CD4-positive, alpha-beta T cell treated with Interleukin-17A for 4 hours (primary cell): ENCODE measurements around the gene ARL16.

Experiments used
- DNase-seq: peaks from one replicate; pipeline ENCODE4 v3.0.0-alpha.2; 2020; ENCODE audit warnings: mixed read lengths

Gene ARL16

DNA sequence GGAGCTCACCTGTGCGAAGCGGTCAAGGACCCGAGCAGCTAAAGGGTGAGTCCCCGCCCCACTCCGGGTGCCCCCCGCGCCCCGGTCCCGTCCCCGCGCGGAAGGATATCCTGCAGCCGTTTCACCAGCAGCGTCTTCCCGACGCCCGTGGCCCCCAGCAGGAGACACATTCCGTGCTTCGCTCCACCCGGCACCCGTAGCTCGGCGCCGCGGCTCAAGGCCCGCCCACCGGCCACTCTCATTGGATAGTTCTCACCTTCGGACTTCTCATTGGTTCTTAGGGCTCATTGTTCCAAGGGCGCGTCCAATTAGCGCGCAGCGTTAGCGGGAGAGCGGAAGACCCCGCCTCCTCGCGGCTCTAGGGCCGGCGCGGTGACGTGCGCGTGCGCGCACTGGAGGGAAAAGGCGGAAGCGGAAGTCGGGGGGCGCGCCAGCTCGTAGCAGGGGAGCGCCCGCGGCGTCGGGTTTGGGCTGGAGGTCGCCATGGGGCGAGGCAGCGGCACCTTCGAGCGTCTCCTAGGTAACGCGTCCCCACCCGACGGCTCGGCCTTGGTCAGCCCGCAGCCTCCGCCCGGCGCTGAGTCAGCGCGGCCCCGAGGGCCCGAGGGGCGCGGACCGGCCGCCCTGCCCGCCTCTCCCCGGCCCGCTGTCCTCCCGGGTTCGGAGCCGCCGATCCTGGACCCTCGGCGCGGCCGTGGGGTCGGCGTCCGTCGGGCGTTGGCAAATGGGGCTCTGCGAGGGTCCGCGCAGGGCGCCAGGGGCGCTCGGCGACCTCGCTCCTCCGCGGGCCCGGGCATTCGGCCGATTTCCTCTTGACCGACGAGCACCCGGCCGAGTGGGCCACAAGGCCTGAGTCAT, at the start of gene ARL16, which contains the start of gene HGS:
Gene ARL16 (minus strand): TSS at position 214 of the 858 bp plus-strand sequence. CDS start 44 bp downstream, at position 170.
Gene HGS (plus strand): TSS at position 428 of the 858 bp plus-strand sequence. CDS start 56 bp downstream, at position 484.
- peak; percentile 97 for DNase-seq

- DNase-seq = no peak
Observed at GRCh38 chr17:81727324-81728031, 43.9 kb upstream of the ARL16 start.

- no peak for DNase-seq
Observed at GRCh38 chr17:81726004-81726403, 42.4 kb upstream of the ARL16 start.

GRCh38 chr17:81725439-81725838, 41.8 kb upstream of the ARL16 start:
- DNase-seq = no peak

DNA sequence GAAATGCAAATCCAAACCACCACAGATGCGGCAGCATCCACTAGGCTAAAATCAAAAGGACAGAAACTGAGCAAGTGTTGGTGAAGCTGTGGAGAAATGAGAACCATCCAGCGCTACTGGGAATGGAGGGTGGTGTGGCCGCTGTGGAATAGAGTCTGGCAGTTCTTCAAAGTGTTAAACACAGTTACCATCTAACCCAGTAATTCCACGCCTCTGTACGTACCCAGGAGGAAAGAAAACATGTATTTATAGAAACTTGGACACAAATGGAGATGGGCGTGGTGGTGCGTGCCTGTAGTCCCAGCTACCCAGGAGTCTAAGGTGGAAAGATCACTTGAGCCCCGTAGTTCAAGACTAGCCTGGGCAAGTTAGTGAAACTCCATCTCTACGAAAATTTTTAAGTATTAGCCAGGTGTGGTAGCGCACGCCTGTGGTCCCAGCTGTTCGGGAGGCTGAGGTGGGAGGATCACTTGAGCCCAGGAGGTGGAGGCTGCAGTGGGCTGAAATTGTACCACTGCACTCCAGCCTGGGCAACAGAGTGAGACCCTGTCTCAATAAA, 40.1 kb upstream of the ARL16 start:
- no peak for DNase-seq

DNA sequence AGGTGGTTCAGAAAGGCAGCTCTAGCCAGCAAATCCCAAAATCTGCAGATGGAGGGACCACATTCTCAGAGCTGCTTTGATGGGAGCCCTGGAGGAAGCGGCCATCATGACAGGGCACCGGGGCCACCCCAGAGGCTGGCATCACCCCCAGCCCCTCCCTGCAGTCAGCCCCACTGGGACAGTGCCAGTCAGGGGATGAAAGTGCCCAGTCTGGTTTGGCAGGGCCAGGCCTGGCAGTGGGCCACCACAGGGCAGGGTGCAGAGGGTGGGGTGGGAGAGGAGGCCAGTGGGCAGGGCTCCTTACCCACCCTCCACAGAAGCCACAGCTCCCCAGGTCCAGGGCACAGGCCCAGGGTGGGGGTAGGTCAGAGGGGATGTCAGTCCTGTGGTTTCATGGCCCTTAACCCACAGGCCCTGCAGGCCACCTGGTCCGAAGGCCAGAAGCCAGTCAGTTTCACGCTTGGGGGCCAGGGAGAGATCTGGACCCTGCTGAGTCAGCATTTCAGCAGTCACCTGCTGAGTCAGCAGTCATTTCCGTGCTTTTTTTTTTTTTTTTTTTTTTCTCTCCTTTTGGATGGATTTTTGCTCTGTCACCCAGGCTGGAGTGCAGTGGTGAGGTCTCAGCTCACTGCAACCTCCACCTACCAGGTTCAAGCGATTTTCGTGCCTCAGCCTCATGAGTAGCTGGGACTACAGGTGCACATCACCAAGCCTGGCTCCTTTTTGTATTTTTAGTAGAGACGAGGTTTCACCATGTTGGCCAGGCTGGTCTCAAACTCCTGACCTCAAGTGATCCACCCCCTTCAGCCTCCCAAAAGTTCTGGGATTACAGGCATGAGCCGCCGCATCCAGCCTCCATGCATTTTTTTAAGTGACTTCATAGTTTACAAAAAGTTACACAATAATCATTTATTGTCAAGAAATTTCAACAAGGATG, 38.9 kb upstream of the ARL16 start:
- DNase-seq = no peak

- DNase-seq = no peak
Observed at GRCh38 chr17:81720267-81721071, 36.9 kb upstream of the ARL16 start.

- DNase-seq = no peak
Observed at GRCh38 chr17:81719410-81720266, 36.0 kb upstream of the ARL16 start.

DNA sequence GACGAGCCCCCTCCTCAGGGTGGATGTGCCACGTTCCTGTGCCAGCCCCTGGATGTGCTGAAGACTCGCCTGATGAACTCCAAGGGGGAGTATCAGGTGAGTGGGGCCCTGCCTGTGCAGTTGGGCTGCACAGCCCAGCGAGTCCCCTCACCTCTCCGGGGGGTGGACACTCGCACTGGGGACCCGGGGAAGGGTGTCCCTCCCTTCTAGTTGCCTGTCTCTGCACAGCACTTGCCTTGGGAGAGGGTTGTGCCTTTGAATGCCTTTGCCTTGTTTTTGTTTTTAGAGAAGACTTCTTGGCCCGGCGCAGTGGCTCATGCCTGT, 34.1 kb upstream of the ARL16 start:
- no peak for DNase-seq

GRCh38 chr17:81717049-81717765, 33.6 kb upstream of the ARL16 start:
- DNase-seq = no peak

DNA sequence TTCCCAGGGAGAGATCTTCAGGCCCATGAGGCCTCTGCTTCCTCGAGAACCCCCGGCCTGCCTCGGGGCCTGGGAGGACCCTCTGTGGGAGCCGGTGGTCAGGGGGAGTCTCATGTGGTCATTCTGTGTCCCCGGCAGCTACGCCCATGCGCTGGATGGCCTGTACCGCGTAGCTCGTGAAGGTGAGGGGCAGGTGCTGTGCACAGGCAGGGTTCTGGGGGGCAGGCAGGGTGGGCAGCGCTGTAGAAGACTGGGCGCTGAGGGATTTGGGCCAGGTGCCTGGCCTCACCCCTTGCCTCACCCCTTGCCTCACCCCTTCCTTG, 33.0 kb upstream of the ARL16 start:
- DNase-seq = no peak

- DNase-seq = no peak
Observed at GRCh38 chr17:81715872-81716673, 32.5 kb upstream of the ARL16 start.

DNA sequence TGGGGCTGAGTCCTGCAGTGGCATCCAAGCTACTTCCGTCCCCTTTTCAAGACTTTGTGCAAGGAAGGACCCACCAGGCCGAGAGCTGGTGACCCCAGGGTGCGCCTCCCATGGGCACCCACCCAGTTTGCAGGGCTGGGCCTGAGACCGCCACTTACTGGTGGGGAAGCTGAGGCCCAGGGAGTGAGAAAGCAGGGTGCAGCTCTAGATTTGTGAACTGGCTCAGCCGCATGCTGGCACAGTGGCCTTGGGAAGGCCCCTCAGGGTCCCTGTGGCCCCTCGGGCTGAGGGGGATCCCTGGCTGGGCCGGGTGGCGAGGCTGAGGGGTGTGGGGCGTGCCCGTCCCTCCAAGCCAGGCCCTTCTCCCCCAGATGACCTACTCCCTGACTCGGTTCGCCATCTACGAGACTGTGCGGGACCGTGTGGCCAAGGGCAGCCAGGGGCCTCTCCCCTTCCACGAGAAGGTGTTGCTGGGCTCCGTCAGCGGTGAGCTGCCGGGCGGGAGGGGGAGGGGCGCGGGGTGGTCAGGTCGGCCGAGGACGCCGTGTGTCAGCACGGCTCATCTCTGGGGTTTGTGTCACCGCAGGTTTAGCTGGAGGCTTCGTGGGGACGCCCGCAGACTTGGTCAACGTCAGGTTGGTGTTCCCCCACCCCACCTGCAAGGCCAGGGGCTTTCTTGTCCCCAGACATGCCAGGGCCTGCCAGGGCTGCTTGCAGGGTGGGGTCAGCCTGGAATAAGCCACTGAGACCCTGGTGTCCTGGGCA, 31.7 kb upstream of the ARL16 start:
- no peak for DNase-seq

GRCh38 chr17:81714412-81715106, 31.0 kb upstream of the ARL16 start:
- DNase-seq = no peak

DNA sequence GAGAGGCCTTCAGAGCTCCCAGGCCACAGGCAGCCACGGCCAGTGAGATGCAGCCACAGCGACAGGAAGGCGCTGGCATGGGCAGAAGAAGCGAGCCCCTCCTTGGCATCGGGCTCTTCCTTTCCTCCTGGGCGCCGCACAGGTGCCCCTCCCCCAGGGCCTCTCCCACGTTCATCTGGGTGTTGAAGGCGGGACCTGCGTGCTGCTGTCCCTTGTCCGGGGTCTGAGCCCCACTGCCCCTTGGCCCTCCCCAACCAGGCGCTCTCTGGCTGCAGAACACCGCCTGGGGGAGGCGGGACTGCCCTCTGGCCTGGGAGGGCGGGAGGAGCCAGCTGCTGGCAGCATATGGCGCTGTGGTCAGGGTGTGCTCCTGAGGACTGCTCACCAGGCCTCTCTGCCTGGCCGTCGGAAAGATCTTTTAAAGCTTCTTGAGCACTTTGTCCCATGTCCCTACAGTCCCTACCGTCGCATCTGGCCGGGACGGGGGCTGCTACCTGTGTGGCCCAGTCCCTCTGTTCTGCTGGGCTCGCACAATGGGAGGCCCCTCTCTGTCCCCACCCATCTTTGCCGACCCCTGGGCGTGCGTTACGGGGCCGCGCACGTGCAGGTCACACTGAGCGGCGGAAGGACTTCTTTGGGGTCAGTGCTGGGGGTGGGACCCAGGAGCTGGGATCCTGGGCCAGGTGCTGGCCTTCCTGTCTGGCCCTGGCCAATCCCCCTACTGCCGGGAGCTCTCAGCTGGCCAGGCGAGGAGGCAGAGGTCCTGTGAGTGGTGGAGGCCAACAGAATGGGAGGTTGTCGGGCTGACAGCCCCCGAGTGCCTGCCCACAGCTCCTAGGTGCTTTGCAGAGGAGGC, 30.2 kb upstream of the ARL16 start:
- DNase-seq = no peak

- no peak for DNase-seq
Observed at GRCh38 chr17:81713004-81713555, 29.5 kb upstream of the ARL16 start.
